A673 (cell line): ENCODE data around the gene MTMR2. TPM values are rescaled to one million over a fixed set of nuclear protein-coding genes. Genes with fewer than 3 reads are reported as not detected.

Experiments
- Bru-seq: library from RNA; stranded (reverse); fragments of 400-500 nt; gene quantifications from one replicate; lab custom pipeline; 2021; lab: Mats Ljungman, UMichigan
- BruChase-seq, 2 experiments: library from RNA; stranded (reverse); fragments of 400-500 nt; gene quantifications; one replicate each; lab custom pipeline; 2021; lab: Mats Ljungman, UMichigan
- BruUV-seq: library from RNA; stranded (reverse); fragments of 400-500 nt; replicated peaks from 2 replicates; lab custom pipeline; 2021; lab: Mats Ljungman, UMichigan
- CTCF ChIA-PET: fragments of 300-600 bp; sonication (Branson Sonifier 250); formaldehyde crosslinking; loops from one replicate; lab custom pipeline; 2022; ENCODE audit warnings: antibody characterized with exemption; lab: Charles Lee
- POLR2A ChIA-PET: fragments of 300-600 bp; sonication (Branson Sonifier 250); formaldehyde crosslinking; loops from one replicate; lab custom pipeline; 2022; ENCODE audit warnings: antibody characterized with exemption; ENCODE audit not compliant: low non-redundant PET; lab: Charles Lee
- DNase-seq: peaks from one replicate; pipeline ENCODE4 v3.0.0-alpha.2; 2015; ENCODE audit warnings: low spot score
- H3K27ac ChIP-seq: fragments of 200-600 bp; sonication (generic); 2 replicates; pipeline ENCODE4 v1.5.1; 2016; ENCODE audit warnings: mixed run types, low read depth, mild to moderate bottlenecking, mixed read lengths, antibody characterized with exemption, low read length; ENCODE audit not compliant: poor library complexity, severe bottlenecking
- H3K27me3 ChIP-seq: fragments of 200-600 bp; sonication (generic); replicated peaks from 2 replicates; pipeline ENCODE4 v1.6.1; 2017; ENCODE audit warnings: mixed run types, low read depth, mild to moderate bottlenecking, mixed read lengths, antibody characterized with exemption, low read length; ENCODE audit not compliant: insufficient read depth, poor library complexity
- H3K36me3 ChIP-seq: fragments of 200-600 bp; sonication (generic); 2 replicates; pipeline ENCODE4 v1.6.1; 2016; ENCODE audit warnings: mixed run types, mild to moderate bottlenecking, mixed read lengths, antibody characterized with exemption, low read length; ENCODE audit not compliant: insufficient read depth, poor library complexity, severe bottlenecking
- H3K4me1 ChIP-seq: fragments of 200-600 bp; sonication (generic); 2 replicates; pipeline ENCODE4 v1.6.1; 2017; ENCODE audit warnings: mixed run types, mild to moderate bottlenecking, mixed read lengths, antibody characterized with exemption, low read length; ENCODE audit not compliant: insufficient read depth, poor library complexity, severe bottlenecking
- H3K4me3 ChIP-seq: fragments of 200-600 bp; sonication (generic); 2 replicates; pipeline ENCODE4 v1.5.1; 2016; ENCODE audit warnings: low read depth, mixed run types, mild to moderate bottlenecking, mixed read lengths, low read length; ENCODE audit not compliant: poor library complexity, severe bottlenecking
- H3K9me3 ChIP-seq: fragments of 200-600 bp; sonication (generic); 2 replicates; pipeline ENCODE4 v1.6.1; 2016; ENCODE audit warnings: mixed run types, low read depth, mild to moderate bottlenecking, mixed read lengths, antibody characterized with exemption, low read length; ENCODE audit not compliant: poor library complexity, severe bottlenecking
- EZH2 ChIP-seq: fragments of 200-600 bp; sonication (generic); IDR thresholded peaks from 2 replicates; pipeline ENCODE4 v1.6.1; 2017; ENCODE audit warnings: borderline replicate concordance, low read depth, mild to moderate bottlenecking, mixed read lengths, antibody characterized with exemption, low read length; ENCODE audit not compliant: poor library complexity, severe bottlenecking
- intact Hi-C: fragments of 100-400 bp; cut with micrococcal nuclease; formaldehyde crosslinking; loops from one replicate; pipeline ENCODE4 v1.10.0; 2022; ENCODE audit not compliant: unreplicated experiment
- long read RNA-seq: library from polyadenylated mRNA; stranded (forward); transcript quantifications from one replicate; pipeline ENCODE4 v2.0.0, GENCODE V29; 2022
- total RNA-seq: library from RNA; stranded (reverse); gene quantifications from 2 replicates; pipeline ENCODE4 v1.2.3, GENCODE V29; 2021
- TF ChIP-seq, protein P1 (sequence below): fragments of 300-800, 200-600 bp; sonication (generic); conservative IDR thresholded peaks from 2 replicates; pipeline ENCODE4 v1.5.1; 2017; ENCODE audit warnings: low read depth, mild to moderate bottlenecking, antibody characterized with exemption, low read length, moderate library complexity, mixed read lengths

MTMR2 gene
- total RNA-seq (52.4 and 58.6 TPM in 2 replicates), Bru-seq, nascent RNA (percentile 88 among the genes with signal in this experiment), BruChase-seq, experiment 1, labeled RNA remaining after a 2-hour chase (percentile 76 among the genes with signal in this experiment), BruChase-seq, experiment 2, labeled RNA remaining after a 6-hour chase (percentile 82 among the genes with signal in this experiment)
- long read RNA-seq, full-length matches to known transcripts = 173 of 255 reads
- long read RNA-seq, partial matches to known transcripts = 12 of 255 reads
- long read RNA-seq, other reads (novel, unspliced or antisense) = 70 of 255 reads

DNA sequence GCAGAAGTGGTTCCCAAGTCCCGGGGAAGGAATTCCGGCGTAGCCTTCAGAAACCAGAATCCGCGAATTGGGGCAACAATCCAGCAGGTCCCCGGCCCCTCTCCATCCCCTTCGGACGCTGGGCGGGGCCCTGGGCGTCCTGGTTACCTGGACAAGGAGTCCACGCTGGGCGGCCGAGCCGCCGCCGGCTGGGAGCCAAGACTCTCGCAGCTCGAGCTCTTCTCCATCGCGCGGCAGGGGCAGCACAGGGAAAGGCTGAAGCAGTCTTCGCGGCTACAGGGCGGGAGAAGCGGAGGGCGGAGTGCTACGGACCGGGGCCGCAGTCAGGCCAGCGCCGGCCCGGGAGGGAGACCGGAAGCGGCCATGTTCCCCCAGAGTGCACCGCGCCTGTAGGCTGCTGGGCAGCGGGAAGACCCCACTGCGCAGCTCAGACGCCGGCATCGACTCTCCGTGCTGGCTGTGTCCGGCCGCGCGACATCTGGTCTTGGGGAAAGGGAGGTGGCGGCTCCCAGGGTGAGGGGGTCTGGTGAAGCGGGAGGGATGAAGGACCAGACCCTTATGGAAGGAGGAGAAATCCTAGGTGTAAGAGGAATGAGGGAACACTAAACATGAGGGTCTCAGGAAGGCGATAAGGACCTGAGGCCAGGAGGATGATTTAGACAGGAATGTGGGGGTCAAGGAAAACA is at the start of gene MTMR2:
TSS of gene MTMR2 (minus strand) at position 380 of the 686 bp plus-strand sequence. CDS start at position 227, 153 bp downstream.
- Histone ChIP-seq H3K9me3 (no peaks in the 10 kb centered on the region), H3K27ac (peak within 1 kb of the TSS; percentile 89), H3K4me1 (peaks cover 18% of the 10 kb centered on the region), H3K4me3 (peak within 1 kb of the TSS; percentile 97), H3K36me3 (no peaks in the 10 kb centered on the region), H3K27me3 (no peaks in the 10 kb centered on the region)
- no TSS peak for BruUV-seq
- POLR2A ChIA-PET = interaction anchor here (0.6 to 0.7 kb wide), 2 partner anchors 128 to 1420 kb away, joined by 3 to 5 read pairs; no protein-coding TSS in a partner anchor
- TF ChIP-seq, protein P1, sequence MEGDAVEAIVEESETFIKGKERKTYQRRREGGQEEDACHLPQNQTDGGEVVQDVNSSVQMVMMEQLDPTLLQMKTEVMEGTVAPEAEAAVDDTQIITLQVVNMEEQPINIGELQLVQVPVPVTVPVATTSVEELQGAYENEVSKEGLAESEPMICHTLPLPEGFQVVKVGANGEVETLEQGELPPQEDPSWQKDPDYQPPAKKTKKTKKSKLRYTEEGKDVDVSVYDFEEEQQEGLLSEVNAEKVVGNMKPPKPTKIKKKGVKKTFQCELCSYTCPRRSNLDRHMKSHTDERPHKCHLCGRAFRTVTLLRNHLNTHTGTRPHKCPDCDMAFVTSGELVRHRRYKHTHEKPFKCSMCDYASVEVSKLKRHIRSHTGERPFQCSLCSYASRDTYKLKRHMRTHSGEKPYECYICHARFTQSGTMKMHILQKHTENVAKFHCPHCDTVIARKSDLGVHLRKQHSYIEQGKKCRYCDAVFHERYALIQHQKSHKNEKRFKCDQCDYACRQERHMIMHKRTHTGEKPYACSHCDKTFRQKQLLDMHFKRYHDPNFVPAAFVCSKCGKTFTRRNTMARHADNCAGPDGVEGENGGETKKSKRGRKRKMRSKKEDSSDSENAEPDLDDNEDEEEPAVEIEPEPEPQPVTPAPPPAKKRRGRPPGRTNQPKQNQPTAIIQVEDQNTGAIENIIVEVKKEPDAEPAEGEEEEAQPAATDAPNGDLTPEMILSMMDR = no peak
- TF ChIP-seq EZH2 = no peak
- CTCF ChIA-PET = no interaction called here
- intact Hi-C loops = loop anchor here (2.0 to 5.0 kb wide), 2 partner anchors 419 to 468 kb away; partner anchors contain the start of genes JRKL and MAML2
- DNase-seq = peak; percentile 78

DNA sequence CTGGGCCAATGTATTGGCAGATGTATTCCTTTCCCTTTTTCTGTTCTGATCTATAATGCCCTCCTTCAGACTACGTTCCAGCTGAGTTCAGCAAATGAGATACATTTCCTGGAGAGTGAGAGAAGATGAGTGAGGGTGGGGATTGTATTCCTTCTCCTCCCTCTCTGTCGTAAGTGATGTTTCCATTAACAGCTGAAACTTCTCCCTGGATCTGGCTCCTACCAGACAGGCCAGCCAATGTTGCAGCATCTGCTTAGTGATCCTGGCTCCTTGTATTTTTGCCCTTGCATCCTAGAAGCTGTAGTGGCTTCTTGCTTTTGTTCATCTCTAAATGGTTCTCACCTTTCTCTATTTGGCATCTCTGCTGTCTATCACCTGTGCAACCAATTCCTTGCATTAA is 48.2 kb upstream of the MTMR2 start:
- Histone ChIP-seq H3K4me1 (no peaks in the 10 kb centered on the region), H3K27ac (no peak overlapping the region), H3K27me3 (no peaks in the 10 kb centered on the region), H3K36me3 (no peaks in the 10 kb centered on the region), H3K4me3 (no peak overlapping the region), H3K9me3 (no peaks in the 10 kb centered on the region)
- TF ChIP-seq EZH2 = no peak
- TF ChIP-seq, protein P1 = no peak
- CTCF ChIA-PET = interaction anchor here (0.5 kb wide), 1 partner anchor 371 kb away, joined by 4 read pairs; the partner anchor contains the start of gene MAML2
- POLR2A ChIA-PET = interaction anchor here (0.6 kb wide), 1 partner anchor 16 kb away, joined by 5 read pairs; no protein-coding TSS in a partner anchor
- no peak for DNase-seq
- BruUV-seq = no TSS peak
- intact Hi-C loops = no loop called here

DNA sequence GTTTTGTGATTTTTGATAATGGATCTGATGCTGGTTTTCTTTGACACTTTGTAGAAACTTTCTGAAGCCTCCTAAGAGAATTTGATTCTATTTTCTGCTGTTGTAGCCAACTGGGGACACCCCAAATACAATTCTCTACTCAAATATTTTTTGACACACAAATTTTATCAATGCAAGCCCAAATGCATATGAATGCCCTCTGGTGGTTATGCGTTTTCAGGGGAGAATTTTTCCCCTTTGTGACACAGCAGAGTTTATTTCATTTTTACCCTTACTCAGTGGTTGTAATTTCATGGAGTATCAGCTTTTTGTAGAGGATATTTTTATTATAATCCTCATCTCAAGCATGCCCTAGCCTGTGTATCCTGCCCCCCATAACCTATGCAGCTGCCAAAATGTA is 44.7 kb upstream of the MTMR2 start:
- no peaks in the 10 kb centered on the region for H3K9me3 ChIP-seq
- H3K4me3 ChIP-seq = no peak overlapping the region
- no peaks in the 10 kb centered on the region for H3K4me1 ChIP-seq
- no peak for DNase-seq
- CTCF ChIA-PET = no interaction called here
- POLR2A ChIA-PET = no interaction called here
- TF ChIP-seq EZH2 = no peak
- TF ChIP-seq, protein P1 = peak; percentile 45; the same call in 1 of the 2 replicates
- BruUV-seq = no TSS peak
- no peak overlapping the region for H3K27ac ChIP-seq
- intact Hi-C loops = loop anchor here (5.0 kb wide), 1 partner anchor 121 kb away; no protein-coding TSS in a partner anchor
- no peaks in the 10 kb centered on the region for H3K27me3 ChIP-seq
- H3K36me3 ChIP-seq = no peaks in the 10 kb centered on the region
